Calu3 (cell line): ENCODE measurements around the gene SETBP1. TPM values are rescaled to one million over a fixed set of nuclear protein-coding genes. Genes with fewer than 3 reads are reported as not detected.

Experiments used
- BruUV-seq: library from RNA; stranded (reverse); fragments of 400-500 nt; replicated peaks from 2 replicates; lab custom pipeline; 2021; lab: Mats Ljungman, UMichigan
- CTCF ChIA-PET: fragments of 300-600 bp; sonication (Branson Sonifier 250); formaldehyde crosslinking; loops from one replicate; lab custom pipeline; 2022; ENCODE audit warnings: antibody characterized with exemption; lab: Charles Lee
- DNase-seq: peaks from one replicate; pipeline ENCODE4 v3.0.0; 2022
- H3K27ac Mint-ChIP-seq: one replicate; pipeline ENCODE4 v1.8.0; 2022; ENCODE audit warnings: mixed read lengths; ENCODE audit not compliant: unreplicated experiment
- H3K27me3 Mint-ChIP-seq: one replicate; pipeline ENCODE4 v1.8.0; 2022; ENCODE audit warnings: mixed read lengths; ENCODE audit not compliant: unreplicated experiment
- H3K36me3 Mint-ChIP-seq: one replicate; pipeline ENCODE4 v1.8.0; 2022; ENCODE audit warnings: mild to moderate bottlenecking, moderate library complexity, mixed read lengths; ENCODE audit not compliant: insufficient read depth, unreplicated experiment
- H3K4me1 Mint-ChIP-seq: one replicate; pipeline ENCODE4 v1.8.0; 2022; ENCODE audit warnings: mild to moderate bottlenecking, low read depth, mixed read lengths; ENCODE audit not compliant: unreplicated experiment
- H3K4me3 Mint-ChIP-seq: one replicate; pipeline ENCODE4 v1.8.0; 2022; ENCODE audit warnings: mild to moderate bottlenecking, low read depth, moderate library complexity, mixed read lengths; ENCODE audit not compliant: unreplicated experiment
- H3K9me3 Mint-ChIP-seq: one replicate; pipeline ENCODE4 v1.8.0; 2022; ENCODE audit warnings: low read depth, mixed read lengths; ENCODE audit not compliant: unreplicated experiment
- intact Hi-C: fragments of 100-400 bp; cut with micrococcal nuclease; formaldehyde crosslinking; loops from one replicate; pipeline ENCODE4 v1.10.0; 2022; ENCODE audit not compliant: unreplicated experiment
- total RNA-seq: library from RNA; stranded (reverse); gene quantifications from 2 replicates; pipeline ENCODE4 v1.2.3, GENCODE V29; 2022
- TF ChIP-seq, protein P1 (sequence below): fragments of 200-600 bp; IDR thresholded peaks from one replicate; pipeline ENCODE4 v1.8.0; 2022; ENCODE audit warnings: antibody characterized with exemption; ENCODE audit not compliant: unreplicated experiment

SETBP1 gene
- total RNA-seq, 1 experiment from 2014 or later = 6.0 TPM

- no TSS peak for BruUV-seq
- H3K27ac Mint-ChIP-seq = no peak overlapping the region
- CTCF ChIA-PET = interaction anchor here (0.7 kb wide), 1 partner anchor 459 kb away, joined by 3 read pairs; no protein-coding TSS in a partner anchor
- no peak for DNase-seq
- H3K4me3 Mint-ChIP-seq = no peak overlapping the region
- TF ChIP-seq, protein P1, sequence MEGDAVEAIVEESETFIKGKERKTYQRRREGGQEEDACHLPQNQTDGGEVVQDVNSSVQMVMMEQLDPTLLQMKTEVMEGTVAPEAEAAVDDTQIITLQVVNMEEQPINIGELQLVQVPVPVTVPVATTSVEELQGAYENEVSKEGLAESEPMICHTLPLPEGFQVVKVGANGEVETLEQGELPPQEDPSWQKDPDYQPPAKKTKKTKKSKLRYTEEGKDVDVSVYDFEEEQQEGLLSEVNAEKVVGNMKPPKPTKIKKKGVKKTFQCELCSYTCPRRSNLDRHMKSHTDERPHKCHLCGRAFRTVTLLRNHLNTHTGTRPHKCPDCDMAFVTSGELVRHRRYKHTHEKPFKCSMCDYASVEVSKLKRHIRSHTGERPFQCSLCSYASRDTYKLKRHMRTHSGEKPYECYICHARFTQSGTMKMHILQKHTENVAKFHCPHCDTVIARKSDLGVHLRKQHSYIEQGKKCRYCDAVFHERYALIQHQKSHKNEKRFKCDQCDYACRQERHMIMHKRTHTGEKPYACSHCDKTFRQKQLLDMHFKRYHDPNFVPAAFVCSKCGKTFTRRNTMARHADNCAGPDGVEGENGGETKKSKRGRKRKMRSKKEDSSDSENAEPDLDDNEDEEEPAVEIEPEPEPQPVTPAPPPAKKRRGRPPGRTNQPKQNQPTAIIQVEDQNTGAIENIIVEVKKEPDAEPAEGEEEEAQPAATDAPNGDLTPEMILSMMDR = no peak
- peaks cover 3% of the 10 kb centered on the region for H3K9me3 Mint-ChIP-seq
- no peaks in the 10 kb centered on the region for H3K27me3 Mint-ChIP-seq
- intact Hi-C loops = no loop called here
- no peaks in the 10 kb centered on the region for H3K36me3 Mint-ChIP-seq
- no peaks in the 10 kb centered on the region for H3K4me1 Mint-ChIP-seq
These were observed 353.5 kb downstream of the SETBP1 start for GRCh38 chr18:45034179-45034578.

GRCh38 chr18:45037618-45038017 lies 356.9 kb downstream of the SETBP1 start:
- BruUV-seq = no TSS peak
- H3K4me3 Mint-ChIP-seq = no peak overlapping the region
- H3K36me3 Mint-ChIP-seq = no peaks in the 10 kb centered on the region
- no peak for DNase-seq
- H3K9me3 Mint-ChIP-seq = no peaks in the 10 kb centered on the region
- intact Hi-C loops = no loop called here
- no peaks in the 10 kb centered on the region for H3K4me1 Mint-ChIP-seq
- no peak overlapping the region for H3K27ac Mint-ChIP-seq
- no peaks in the 10 kb centered on the region for H3K27me3 Mint-ChIP-seq
- CTCF ChIA-PET = no interaction called here
- TF ChIP-seq, protein P1 = no peak

- BruUV-seq = no TSS peak
- CTCF ChIA-PET = no interaction called here
These were observed 358.7 kb downstream of the SETBP1 start for GRCh38 chr18:45039376-45039775.

GRCh38 chr18:45040879-45041278 lies 360.2 kb downstream of the SETBP1 start:
- intact Hi-C loops = no loop called here
- no peaks in the 10 kb centered on the region for H3K4me1 Mint-ChIP-seq
- no peak for DNase-seq
- H3K4me3 Mint-ChIP-seq = no peak overlapping the region
- TF ChIP-seq, protein P1 = no peak
- BruUV-seq = no TSS peak
- CTCF ChIA-PET = no interaction called here
- no peaks in the 10 kb centered on the region for H3K36me3 Mint-ChIP-seq
- H3K27ac Mint-ChIP-seq = no peak overlapping the region
- H3K9me3 Mint-ChIP-seq = no peaks in the 10 kb centered on the region
- H3K27me3 Mint-ChIP-seq = no peaks in the 10 kb centered on the region

More at GRCh38 chr18:45039376-45039775, 358.7 kb downstream of the SETBP1 start:
- TF ChIP-seq, protein P1 = no peak
- Mint-ChIP-seq H3K4me1 (no peaks in the 10 kb centered on the region), H3K27me3 (no peaks in the 10 kb centered on the region), H3K4me3 (no peak overlapping the region), H3K9me3 (no peaks in the 10 kb centered on the region), H3K36me3 (no peaks in the 10 kb centered on the region), H3K27ac (no peak overlapping the region)
- intact Hi-C loops = no loop called here
- DNase-seq = no peak
